Measurements from ENCODE around the gene DBH.

Gene DBH

DNA sequence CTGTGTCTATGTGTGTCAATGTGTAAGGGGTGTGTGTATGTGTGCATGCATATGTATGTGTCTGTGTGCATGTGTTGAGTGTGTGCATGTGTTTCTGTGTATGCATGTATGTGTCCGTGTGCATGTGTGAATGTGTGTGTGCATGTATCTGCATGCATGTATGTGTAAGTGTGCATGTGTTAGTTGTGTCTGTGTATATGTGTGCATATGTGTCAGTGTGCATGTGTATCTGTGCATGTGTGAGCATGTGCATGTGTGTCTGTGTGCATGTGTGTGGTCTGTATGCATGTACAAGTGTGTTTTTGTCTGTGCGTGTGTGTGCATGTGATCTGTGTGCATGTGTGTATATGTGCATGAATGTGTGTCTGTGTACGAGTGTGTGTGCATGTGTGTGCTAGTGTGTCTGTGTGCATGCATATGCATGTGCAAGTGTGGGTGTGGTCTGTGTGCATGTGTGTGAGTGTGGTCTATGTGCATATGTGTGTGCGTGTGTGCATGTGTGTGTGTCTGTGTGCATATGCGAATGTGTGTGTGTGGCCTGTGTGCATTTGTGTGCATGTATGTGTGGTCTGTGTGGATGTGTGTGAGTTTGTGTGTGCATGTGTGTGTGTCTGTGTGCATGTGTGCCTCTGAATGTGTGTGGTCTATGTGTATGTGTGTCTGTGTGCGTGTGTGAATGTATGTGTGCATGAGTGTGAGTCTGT is 36.5 kb upstream of the DBH start:
- TF ChIP-seq, protein P1, sequence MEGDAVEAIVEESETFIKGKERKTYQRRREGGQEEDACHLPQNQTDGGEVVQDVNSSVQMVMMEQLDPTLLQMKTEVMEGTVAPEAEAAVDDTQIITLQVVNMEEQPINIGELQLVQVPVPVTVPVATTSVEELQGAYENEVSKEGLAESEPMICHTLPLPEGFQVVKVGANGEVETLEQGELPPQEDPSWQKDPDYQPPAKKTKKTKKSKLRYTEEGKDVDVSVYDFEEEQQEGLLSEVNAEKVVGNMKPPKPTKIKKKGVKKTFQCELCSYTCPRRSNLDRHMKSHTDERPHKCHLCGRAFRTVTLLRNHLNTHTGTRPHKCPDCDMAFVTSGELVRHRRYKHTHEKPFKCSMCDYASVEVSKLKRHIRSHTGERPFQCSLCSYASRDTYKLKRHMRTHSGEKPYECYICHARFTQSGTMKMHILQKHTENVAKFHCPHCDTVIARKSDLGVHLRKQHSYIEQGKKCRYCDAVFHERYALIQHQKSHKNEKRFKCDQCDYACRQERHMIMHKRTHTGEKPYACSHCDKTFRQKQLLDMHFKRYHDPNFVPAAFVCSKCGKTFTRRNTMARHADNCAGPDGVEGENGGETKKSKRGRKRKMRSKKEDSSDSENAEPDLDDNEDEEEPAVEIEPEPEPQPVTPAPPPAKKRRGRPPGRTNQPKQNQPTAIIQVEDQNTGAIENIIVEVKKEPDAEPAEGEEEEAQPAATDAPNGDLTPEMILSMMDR (IDR thresholded peaks at IDR 0.05): no peak

DNA sequence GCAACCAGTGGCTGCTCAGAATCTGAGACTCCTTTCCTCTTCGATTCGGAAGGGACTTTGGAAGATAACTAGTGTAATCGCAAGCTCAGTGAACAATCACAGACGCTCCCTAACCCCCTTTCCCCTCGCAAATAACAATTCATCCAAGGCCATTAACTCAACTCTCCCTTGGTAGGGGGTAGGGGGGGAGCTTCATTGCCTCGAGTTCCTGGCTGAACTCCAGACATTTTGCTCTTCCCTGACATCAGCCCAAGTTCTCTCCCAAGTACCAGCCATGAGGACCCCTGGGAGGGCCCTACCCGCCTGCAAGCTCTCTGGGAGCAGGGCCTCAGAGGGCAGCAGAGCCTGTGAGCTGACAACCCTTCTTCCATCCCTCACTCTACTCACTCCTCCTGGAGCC is 35.4 kb upstream of the DBH start:
- TF ChIP-seq, protein P1 (IDR thresholded peaks at IDR 0.05): no peak

DNA sequence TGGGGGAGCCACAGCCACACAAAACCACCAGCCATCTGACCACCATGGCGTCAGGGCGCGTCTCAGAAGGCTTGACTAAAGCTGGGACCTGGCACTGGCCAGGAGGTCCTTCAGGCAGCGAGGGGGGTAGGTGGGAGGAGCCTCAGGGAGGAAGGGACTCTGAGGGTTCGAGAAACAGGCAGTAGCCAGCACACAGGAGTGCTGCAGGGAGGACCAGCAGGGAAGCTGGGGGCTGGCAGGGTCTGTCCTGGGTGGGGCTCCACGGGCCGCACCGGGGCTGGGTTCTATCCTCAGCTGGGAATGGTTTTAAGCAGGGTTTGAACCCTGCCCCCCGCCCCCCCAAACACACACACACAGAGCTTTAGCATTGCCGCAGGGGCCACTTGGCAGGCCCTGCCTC is 34.4 kb upstream of the DBH start:
- TF ChIP-seq, protein P1 (IDR thresholded peaks at IDR 0.05): no peak

DNA sequence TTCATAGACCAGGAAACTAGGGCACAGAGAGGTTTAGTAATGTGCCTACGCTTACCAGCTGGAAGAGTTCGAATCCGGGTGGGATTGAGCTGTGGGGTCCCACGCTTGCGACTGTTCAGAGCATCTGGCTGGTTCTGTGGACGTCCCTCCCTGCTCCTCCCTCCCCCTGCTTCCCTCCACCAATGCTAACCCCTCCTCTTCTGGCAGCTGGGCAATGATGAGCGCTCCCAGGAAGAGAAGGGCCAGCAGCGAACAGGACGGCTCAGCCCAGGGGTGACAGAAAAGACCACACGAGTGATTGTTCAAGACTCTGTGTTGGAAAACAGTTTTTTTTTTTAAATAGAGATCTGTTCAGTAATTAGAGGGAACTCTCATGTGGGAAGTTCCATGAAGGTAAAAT is 33.9 kb upstream of the DBH start:
- TF ChIP-seq, protein P1 (IDR thresholded peaks at IDR 0.05): no peak

DNA sequence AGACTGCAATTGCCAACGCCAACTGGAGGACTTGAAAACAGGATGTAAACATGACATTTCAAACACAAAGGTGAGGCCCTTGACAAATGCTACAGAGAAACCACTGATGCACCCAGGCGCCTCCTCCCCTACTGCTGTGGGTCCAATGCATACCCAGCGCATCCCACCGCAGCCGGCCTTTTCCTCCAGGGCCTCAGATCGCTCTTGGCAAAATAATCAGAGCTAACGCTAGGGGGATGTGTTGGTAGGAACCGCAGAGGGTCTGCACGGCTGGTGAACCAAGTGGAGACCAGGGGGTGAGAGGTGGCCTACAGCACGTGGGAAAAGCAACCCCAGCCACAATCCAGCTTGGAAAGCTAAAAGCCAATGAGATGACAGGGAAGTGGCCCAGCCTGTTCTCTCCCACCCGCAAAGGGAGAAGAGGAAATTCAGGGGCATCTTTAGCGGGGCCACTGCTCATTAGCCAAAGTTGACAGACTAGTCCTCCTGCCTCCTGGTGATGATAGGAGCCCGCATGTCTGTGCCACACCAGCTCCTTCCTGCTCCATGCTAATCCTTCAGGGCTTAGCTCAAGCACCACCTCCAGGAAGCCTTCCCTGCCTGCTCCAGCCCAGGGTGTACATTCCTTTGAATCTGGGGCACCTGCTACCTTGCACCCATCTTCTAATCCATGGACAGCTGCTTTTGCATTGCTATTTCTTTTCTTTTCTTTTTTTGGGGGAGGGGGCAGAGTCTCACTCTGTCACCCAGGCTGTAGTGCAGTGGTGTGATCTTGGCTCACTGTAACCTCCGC is 32.8 kb upstream of the DBH start:
- TF ChIP-seq, protein P1 (IDR thresholded peaks at IDR 0.05): no peak

DNA sequence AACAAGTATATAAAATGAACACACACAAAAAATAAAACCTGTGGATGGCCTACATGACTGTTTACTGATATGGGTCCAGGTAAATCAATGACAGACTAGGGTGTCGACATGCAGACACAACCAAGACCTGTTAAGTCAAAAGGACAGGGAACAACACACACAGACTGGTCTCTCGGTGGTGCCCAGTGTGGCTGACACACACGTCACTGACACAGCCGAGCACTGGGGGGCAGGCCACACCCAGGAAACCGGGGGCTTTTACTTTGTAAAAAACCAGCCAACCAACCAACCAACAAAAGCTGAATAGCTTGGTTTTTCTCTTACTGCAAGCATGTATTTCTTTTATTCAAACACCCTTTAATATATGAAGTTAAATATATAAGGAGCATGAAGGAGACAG is 31.9 kb upstream of the DBH start:
- TF ChIP-seq, protein P1 (IDR thresholded peaks at IDR 0.05): no peak

DNA sequence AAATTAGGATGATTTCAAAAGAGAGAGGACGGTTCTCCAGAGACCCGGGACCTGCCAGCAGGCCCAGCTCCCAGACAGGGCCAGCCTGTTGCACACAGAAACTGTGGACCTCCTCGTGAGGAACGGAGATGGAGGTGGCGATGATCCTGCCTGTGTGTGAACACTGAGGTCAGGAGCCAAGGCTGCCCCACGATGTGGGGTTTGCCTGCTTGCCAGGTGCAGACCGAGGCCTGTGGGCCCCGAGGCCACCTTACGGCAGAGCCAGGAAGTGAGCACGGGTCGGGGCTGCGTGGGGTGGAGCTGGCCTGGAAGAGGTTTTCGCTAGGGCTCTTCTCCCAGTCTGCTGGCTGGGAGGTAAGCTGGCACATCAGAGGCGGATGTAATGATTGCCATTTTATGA is 31.3 kb upstream of the DBH start:
- TF ChIP-seq, protein P1 (IDR thresholded peaks at IDR 0.05): no peak

All from LNCAP (cell line).